Measurements from ENCODE around the gene CHRNA1.

The CHRNA1 gene

GRCh38 chr2:174764280-174765255 lies at the start of gene CHRNA1:
Gene CHRNA1 (minus strand): TSS chr2:174764472. CDS start chr2:174764394, 78 bp downstream.
- TF ChIP-seq CTCF (IDR thresholded peaks at IDR 0.05; ENCODE audit: insufficient read depth, low read length, poor library complexity, severe bottlenecking) (no peak), EZH2phosphoT487 (conservative IDR thresholded peaks at IDR 0.05; ENCODE audit: low read length) (no peak)
- no peaks in the 10 kb centered on the region for H3K9me3 ChIP-seq (ENCODE audit: insufficient read depth, low read length)
- no peaks in the 10 kb centered on the region for H3K9me2 ChIP-seq (replicated peaks; ENCODE audit: insufficient read depth, low read length)
- H3K27me3 ChIP-seq (ENCODE audit: low read length), result no peaks in the 10 kb centered on the region
- H3K27ac ChIP-seq (ENCODE audit: low read depth, low read length), result no peak within 1 kb of the TSS
- no peaks in the 10 kb centered on the region for H3F3A ChIP-seq (ENCODE audit: insufficient read depth)
- no peak within 1 kb of the TSS for H3K9ac ChIP-seq (ENCODE audit: low read length)
- H2AFZ ChIP-seq (ENCODE audit: low read depth, low read length, severe bottlenecking), result no peak within 1 kb of the TSS
- H3K4me3 ChIP-seq (ENCODE audit: insufficient read depth, low read length, poor library complexity, severe bottlenecking), result no peak within 1 kb of the TSS
- H3K4me2 ChIP-seq (ENCODE audit: low read depth, low read length, poor library complexity, severe bottlenecking), result no peak within 1 kb of the TSS
- no peaks in the 10 kb centered on the region for H3K79me2 ChIP-seq (ENCODE audit: insufficient read depth, low read length)
- no peaks in the 10 kb centered on the region for H3K36me3 ChIP-seq (ENCODE audit: low read length)
- no peaks in the 10 kb centered on the region for H4K20me1 ChIP-seq (ENCODE audit: low read depth, low read length)

- Histone ChIP-seq H3K79me2 (ENCODE audit: insufficient read depth, low read length) (no peaks in the 10 kb centered on the region), H3K4me2 (ENCODE audit: low read depth, low read length, poor library complexity, severe bottlenecking) (no peak overlapping the region), H3K9ac (ENCODE audit: low read length) (no peak overlapping the region), H2AFZ (ENCODE audit: low read depth, low read length, severe bottlenecking) (no peak overlapping the region), H3K9me3 (ENCODE audit: insufficient read depth, low read length) (no peaks in the 10 kb centered on the region), H3K9me2 (replicated peaks; ENCODE audit: insufficient read depth, low read length) (no peaks in the 10 kb centered on the region), H3K27me3 (ENCODE audit: low read length) (no peaks in the 10 kb centered on the region), H3F3A (ENCODE audit: insufficient read depth) (no peaks in the 10 kb centered on the region), H4K20me1 (ENCODE audit: low read depth, low read length) (no peaks in the 10 kb centered on the region), H3K27ac (ENCODE audit: low read depth, low read length) (no peak overlapping the region), H3K36me3 (ENCODE audit: low read length) (no peaks in the 10 kb centered on the region), H3K4me3 (ENCODE audit: insufficient read depth, low read length, poor library complexity, severe bottlenecking) (no peak overlapping the region)
- TF ChIP-seq EZH2phosphoT487 (conservative IDR thresholded peaks at IDR 0.05; ENCODE audit: low read length) (no peak), CTCF (IDR thresholded peaks at IDR 0.05; ENCODE audit: insufficient read depth, low read length, poor library complexity, severe bottlenecking) (no peak)
Observed at GRCh38 chr2:174812037-174812436, 47.8 kb upstream of the CHRNA1 start.

GRCh38 chr2:174807931-174808330 lies 43.7 kb upstream of the CHRNA1 start:
- no peaks in the 10 kb centered on the region for H3K27me3 ChIP-seq (ENCODE audit: low read length)
- no peaks in the 10 kb centered on the region for H3K36me3 ChIP-seq (ENCODE audit: low read length)
- H3K9me3 ChIP-seq (ENCODE audit: insufficient read depth, low read length), result no peaks in the 10 kb centered on the region
- no peak overlapping the region for H3K9ac ChIP-seq (ENCODE audit: low read length)
- no peaks in the 10 kb centered on the region for H4K20me1 ChIP-seq (ENCODE audit: low read depth, low read length)
- H3K4me3 ChIP-seq (ENCODE audit: insufficient read depth, low read length, poor library complexity, severe bottlenecking), result no peak overlapping the region
- TF ChIP-seq EZH2phosphoT487 (conservative IDR thresholded peaks at IDR 0.05; ENCODE audit: low read length) (no peak), CTCF (IDR thresholded peaks at IDR 0.05; ENCODE audit: insufficient read depth, low read length, poor library complexity, severe bottlenecking) (no peak)
- H3K27ac ChIP-seq (ENCODE audit: low read depth, low read length), result no peak overlapping the region
- H2AFZ ChIP-seq (ENCODE audit: low read depth, low read length, severe bottlenecking), result no peak overlapping the region
- H3K79me2 ChIP-seq (ENCODE audit: insufficient read depth, low read length), result no peaks in the 10 kb centered on the region
- H3K9me2 ChIP-seq (replicated peaks; ENCODE audit: insufficient read depth, low read length), result no peaks in the 10 kb centered on the region
- no peak overlapping the region for H3K4me2 ChIP-seq (ENCODE audit: low read depth, low read length, poor library complexity, severe bottlenecking)
- H3F3A ChIP-seq (ENCODE audit: insufficient read depth), result no peaks in the 10 kb centered on the region

Measured in SU-DHL-6 (cell line).